Measurements from ENCODE around the gene NR3C1.

NR3C1 gene

DNA sequence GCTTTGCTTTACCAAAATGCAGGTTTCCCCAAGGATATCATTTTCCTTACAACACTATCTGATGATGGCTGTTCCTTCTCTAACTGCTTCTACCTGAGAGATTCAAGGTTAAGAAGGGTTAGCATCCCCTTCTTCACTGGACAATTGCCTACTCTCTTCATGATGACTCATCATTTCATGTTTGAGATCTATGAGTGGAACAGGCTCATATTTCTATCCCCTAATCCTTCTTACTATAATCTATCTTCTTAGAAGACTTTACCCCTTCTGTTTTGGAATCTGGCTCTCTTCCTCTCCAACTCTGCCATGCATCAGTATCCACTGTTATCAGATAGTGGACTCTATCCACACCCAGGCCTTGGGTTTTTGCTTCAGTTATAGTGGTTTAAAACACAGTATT, 54.3 kb downstream of the NR3C1 start:
- DNase-seq (ENCODE audit: insufficient read length, low spot score), result no peak
- peak; percentile 76 for FAIRE-seq

DNA sequence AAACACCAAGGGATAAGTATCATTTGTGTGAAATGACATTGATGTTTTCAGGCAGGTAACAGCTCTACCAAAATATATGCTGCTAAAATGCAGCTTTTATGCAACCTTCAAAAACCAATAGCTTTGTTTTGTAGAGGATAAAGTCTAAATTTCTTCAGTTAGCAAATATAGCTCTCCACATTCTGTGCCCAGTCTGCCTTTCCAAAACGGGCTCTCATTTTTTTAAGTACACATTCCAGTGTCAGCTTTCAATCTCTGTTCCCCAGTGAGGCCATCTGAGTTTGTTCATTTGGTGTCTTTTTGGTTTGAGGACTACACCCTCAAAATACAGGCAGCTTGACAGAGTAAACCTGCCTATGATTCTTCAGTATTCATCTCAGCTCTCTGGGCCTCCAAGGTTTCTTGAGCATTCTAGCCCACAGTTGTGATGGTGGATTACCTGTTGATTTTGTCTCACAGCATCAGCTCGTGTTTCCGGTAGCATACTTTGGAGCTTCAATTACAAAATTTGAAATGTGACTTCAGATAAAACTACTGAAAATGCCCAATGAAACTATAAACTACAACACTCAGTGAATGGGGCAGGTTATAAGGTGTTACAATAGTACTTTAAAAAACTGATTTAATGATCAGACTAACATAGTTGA, 55.7 kb downstream of the NR3C1 start:
- TF ChIP-seq POLR2A (IDR thresholded peaks at IDR 0.05; ENCODE audit: low read depth, low read length), result no peak
- DNase-seq (ENCODE audit: insufficient read length, low spot score) (no peak), FAIRE-seq (peak; percentile 28)

More for the DNA sequence above, 54.3 kb downstream of the NR3C1 start:
- TF ChIP-seq POLR2AphosphoS5 (IDR thresholded peaks at IDR 0.05; ENCODE audit: low read depth, low read length), result no peak
- TF ChIP-seq PAX5 (IDR thresholded peaks at IDR 0.05; ENCODE audit: insufficient read depth, low read length, severe bottlenecking), result no peak
- no peak for TF ChIP-seq POLR2A (IDR thresholded peaks at IDR 0.05; ENCODE audit: low read depth, low read length)
- no peak for TF ChIP-seq POU2F2 (IDR thresholded peaks at IDR 0.05; ENCODE audit: low read depth, low read length)
- TF ChIP-seq SPI1 (IDR thresholded peaks at IDR 0.05; ENCODE audit: low read depth, low read length), result no peak
- no peak for TF ChIP-seq TAF1 (IDR thresholded peaks at IDR 0.05; ENCODE audit: low read depth, low read length)

DNA sequence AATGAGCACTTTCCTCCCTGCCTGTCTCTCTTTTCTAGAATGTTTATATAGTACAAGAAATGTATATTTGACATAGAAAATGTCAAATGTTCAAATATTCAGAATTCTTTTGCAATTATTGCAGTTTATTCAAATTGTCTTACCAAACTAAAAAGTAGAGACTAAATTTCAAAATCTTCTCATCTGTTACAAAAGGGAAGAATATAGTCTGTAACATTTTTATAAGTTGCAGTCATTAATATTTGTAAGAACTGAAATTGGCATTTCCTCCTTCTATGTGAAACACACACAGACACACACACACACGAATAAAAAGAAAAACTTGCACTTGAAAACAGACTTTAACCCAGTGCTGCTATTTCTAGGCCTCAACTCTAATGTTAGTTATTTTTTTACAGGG, 56.4 kb downstream of the NR3C1 start:
- no peak for FAIRE-seq
- no peak for TF ChIP-seq TAF1 (IDR thresholded peaks at IDR 0.05; ENCODE audit: low read depth, low read length)
- no peak for TF ChIP-seq PAX5 (IDR thresholded peaks at IDR 0.05; ENCODE audit: insufficient read depth, low read length, severe bottlenecking)
- DNase-seq (ENCODE audit: insufficient read length, low spot score), result no peak

DNA sequence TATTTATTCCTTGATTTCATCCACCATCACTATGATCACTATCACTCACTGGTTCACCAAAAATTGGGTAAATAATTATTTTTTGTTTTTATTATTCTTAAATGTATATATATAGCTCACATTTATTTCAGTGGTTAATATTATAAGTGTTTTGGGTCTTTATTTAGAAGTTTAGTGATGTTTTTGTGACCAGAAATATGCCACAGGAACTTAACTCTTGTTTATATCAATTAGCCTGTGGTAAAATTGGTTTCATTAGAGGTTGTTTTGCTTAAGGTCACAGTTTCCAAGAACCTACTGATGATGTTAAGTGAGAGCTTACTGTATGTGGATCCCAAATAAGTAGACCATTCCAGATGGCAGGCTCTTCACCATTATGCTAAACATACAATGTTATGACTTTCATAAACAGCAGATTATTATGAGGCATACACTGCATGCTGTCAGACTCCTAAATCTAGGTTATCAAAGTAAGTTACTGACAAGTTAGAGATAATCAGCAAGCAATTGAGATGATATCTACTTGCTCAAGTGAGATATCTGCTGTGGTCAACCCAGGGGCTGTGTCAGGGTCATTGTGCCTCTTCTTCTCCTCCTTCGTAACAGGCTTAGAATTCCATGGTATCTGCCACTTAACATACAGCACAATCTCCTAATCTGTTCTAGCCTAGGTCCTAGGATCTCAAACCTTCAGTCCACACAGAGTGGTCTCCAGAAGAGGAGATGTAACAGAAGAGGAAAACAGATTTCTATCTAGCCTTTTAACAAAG, 57.6 kb downstream of the NR3C1 start:
- FAIRE-seq, result no peak
- TF ChIP-seq SPI1 (IDR thresholded peaks at IDR 0.05; ENCODE audit: low read depth, low read length) (no peak), POU2F2 (IDR thresholded peaks at IDR 0.05; ENCODE audit: low read depth, low read length) (no peak), POLR2A (IDR thresholded peaks at IDR 0.05; ENCODE audit: low read depth, low read length) (no peak), TAF1 (IDR thresholded peaks at IDR 0.05; ENCODE audit: low read depth, low read length) (no peak), PAX5 (IDR thresholded peaks at IDR 0.05; ENCODE audit: insufficient read depth, low read length, severe bottlenecking) (no peak), POLR2AphosphoS5 (IDR thresholded peaks at IDR 0.05; ENCODE audit: low read depth, low read length) (no peak)
- DNase-seq (ENCODE audit: insufficient read length, low spot score), result no peak

DNA sequence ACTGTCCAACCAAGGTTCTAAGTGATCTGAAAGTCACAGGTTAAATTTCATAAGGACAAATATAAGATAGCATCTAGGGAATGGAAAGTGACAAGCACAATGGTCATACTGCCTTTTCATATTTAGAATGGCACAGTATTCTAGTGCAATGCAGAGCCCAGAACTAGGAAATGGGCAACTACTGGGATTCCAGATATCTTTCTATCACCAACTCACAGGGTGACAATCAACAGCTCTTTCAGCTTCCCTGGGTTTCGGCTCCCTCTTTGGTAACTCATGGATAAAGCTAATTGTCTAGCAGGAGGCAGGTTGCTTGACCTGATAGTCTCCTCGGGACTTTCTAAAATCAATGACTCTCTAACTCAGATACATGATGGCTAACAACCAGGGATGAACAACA, 60.4 kb downstream of the NR3C1 start:
- FAIRE-seq (no peak), DNase-seq (ENCODE audit: insufficient read length, low spot score) (no peak)
- TF ChIP-seq TAF1 (IDR thresholded peaks at IDR 0.05; ENCODE audit: low read depth, low read length), result no peak
- TF ChIP-seq POU2F2 (IDR thresholded peaks at IDR 0.05; ENCODE audit: low read depth, low read length), result no peak
- no peak for TF ChIP-seq POLR2A (IDR thresholded peaks at IDR 0.05; ENCODE audit: low read depth, low read length)
- TF ChIP-seq POLR2AphosphoS5 (IDR thresholded peaks at IDR 0.05; ENCODE audit: low read depth, low read length), result no peak
- no peak for TF ChIP-seq SPI1 (IDR thresholded peaks at IDR 0.05; ENCODE audit: low read depth, low read length)
- no peak for TF ChIP-seq PAX5 (IDR thresholded peaks at IDR 0.05; ENCODE audit: insufficient read depth, low read length, severe bottlenecking)

DNA sequence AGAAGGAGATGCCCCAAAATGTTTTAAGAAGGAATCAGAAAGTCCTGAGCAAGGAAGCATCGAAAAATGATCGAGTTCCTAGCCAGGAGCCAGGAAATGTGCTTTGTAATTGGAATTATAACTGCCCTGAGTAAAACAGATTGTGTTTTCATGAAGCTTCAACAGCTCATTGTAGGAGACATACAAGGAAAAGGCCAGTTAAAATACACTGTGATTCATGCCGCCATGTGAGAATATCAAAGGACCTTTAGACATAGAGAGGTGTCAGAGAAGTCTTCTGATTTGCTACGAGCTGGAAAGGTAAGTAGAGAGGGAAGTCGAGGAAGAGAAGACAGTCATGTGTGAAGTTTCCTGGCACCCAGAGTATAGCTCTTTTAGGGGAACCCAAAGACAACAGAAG, 60.9 kb downstream of the NR3C1 start:
- TF ChIP-seq TAF1 (IDR thresholded peaks at IDR 0.05; ENCODE audit: low read depth, low read length), result no peak
- TF ChIP-seq POLR2A (IDR thresholded peaks at IDR 0.05; ENCODE audit: low read depth, low read length), result no peak
- no peak for TF ChIP-seq POLR2AphosphoS5 (IDR thresholded peaks at IDR 0.05; ENCODE audit: low read depth, low read length)
- no peak for TF ChIP-seq PAX5 (IDR thresholded peaks at IDR 0.05; ENCODE audit: insufficient read depth, low read length, severe bottlenecking)
- TF ChIP-seq POU2F2 (IDR thresholded peaks at IDR 0.05; ENCODE audit: low read depth, low read length), result no peak
- TF ChIP-seq SPI1 (IDR thresholded peaks at IDR 0.05; ENCODE audit: low read depth, low read length), result no peak
- FAIRE-seq, result no peak
- no peak for DNase-seq (ENCODE audit: insufficient read length, low spot score)

DNA sequence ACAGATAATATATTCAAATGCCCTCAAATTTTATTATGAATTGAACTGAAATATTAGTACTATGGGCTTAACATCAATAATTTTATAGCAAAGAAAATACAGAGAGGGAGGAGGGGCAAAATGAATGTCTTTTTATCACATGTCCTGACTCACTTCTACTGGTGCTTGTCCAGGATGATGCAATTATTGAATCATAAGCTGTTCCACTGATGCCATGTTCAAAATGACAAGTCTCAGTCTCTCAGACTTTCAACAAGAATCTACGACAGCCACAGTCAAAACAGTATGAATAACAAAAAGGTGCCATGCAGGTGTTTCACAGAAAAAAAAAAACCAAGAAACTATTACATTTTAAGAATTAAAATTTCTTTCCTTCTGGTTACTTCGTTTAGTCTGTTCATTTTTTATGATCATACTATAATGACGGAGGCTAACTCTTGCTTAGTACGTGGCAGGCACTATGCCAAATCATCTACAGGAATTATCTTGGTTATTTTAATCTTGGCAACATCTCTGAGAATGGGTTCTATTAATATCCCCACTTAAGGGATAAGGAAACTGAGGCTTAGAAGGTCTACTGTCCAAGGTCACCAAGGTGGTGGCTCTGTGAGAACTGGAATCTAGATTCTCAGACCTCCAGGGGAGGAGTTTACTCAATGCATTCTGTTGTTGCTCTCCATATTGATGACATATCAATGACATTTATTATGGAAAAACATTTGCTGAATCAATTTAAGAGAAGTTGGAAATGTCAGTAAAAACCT, 61.5 kb downstream of the NR3C1 start:
- FAIRE-seq (no peak), DNase-seq (ENCODE audit: insufficient read length, low spot score) (no peak)
- TF ChIP-seq POLR2A (IDR thresholded peaks at IDR 0.05; ENCODE audit: low read depth, low read length) (no peak), POU2F2 (IDR thresholded peaks at IDR 0.05; ENCODE audit: low read depth, low read length) (no peak), POLR2AphosphoS5 (IDR thresholded peaks at IDR 0.05; ENCODE audit: low read depth, low read length) (no peak), PAX5 (IDR thresholded peaks at IDR 0.05; ENCODE audit: insufficient read depth, low read length, severe bottlenecking) (no peak), TAF1 (IDR thresholded peaks at IDR 0.05; ENCODE audit: low read depth, low read length) (no peak), SPI1 (IDR thresholded peaks at IDR 0.05; ENCODE audit: low read depth, low read length) (no peak)

DNA sequence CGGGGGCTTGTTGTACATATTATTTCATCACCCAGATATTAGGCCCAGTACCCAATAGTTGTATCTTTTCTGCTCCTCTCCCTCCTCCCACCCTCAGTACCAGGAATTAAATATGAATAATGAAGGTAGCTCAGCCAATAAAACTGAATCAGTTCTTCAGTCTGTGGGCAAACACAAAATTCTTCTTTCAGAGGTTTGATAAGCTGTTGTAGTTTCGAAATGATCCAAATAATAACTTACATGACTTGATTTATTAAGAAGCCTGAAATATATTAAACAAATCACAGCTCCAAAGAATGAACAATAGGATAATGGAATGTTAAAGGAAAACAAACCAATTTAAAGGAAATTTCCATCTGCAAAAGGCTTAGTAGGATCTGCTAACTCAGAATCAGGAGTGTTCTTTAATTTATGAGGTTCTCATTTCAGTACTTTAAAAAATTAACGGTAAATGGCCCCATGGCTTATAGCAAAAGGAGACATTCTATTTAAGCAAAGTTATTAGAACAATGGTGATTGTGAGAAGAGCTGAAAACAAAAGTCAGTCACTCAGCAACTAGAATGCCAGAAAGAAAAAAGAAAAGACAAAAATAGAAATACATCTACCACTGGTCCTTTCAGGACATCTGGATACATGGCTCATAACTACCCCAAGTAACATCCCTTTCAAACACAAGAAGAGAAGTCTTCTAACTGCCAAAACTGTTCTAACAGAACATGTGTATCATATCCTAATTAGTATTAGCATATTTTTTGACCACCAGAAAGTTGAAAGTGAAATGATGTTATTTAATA, 62.4 kb downstream of the NR3C1 start:
- FAIRE-seq (no peak), DNase-seq (ENCODE audit: insufficient read length, low spot score) (no peak)
- TF ChIP-seq PAX5 (IDR thresholded peaks at IDR 0.05; ENCODE audit: insufficient read depth, low read length, severe bottlenecking), result no peak
- no peak for TF ChIP-seq SPI1 (IDR thresholded peaks at IDR 0.05; ENCODE audit: low read depth, low read length)
- TF ChIP-seq POLR2AphosphoS5 (IDR thresholded peaks at IDR 0.05; ENCODE audit: low read depth, low read length), result no peak
- no peak for TF ChIP-seq TAF1 (IDR thresholded peaks at IDR 0.05; ENCODE audit: low read depth, low read length)
- no peak for TF ChIP-seq POLR2A (IDR thresholded peaks at IDR 0.05; ENCODE audit: low read depth, low read length)
- TF ChIP-seq POU2F2 (IDR thresholded peaks at IDR 0.05; ENCODE audit: low read depth, low read length), result no peak

Measured in GM12891 (cell line).